Left colon (tissue), 2 donors: ENCODE data around the gene SCN8A. TPM values are rescaled to one million over a fixed set of nuclear protein-coding genes. Genes with fewer than 3 reads are reported as not detected.
"Not testable (repeated sequence)": the region's sequence is repeated elsewhere in the genome, so short reads cannot be mapped to it uniquely, and the experiment has no call there.

Source experiments
- ATAC-seq: fragments of 200-7000 bp; cut with Tn5 transposase; one replicate; pipeline ENCODE4 v1.9.1; 2020; ENCODE audit warnings: mild to moderate bottlenecking, moderate library complexity
- DNase-seq, 2 donors: peaks; one replicate each; pipeline ENCODE4 v3.0.0-alpha.2; 2020
- intact Hi-C, 2 donors: fragments of 100-400 bp; cut with DNase I in 1 of 2; cut with micrococcal nuclease in 1 of 2; formaldehyde crosslinking; loops; one replicate each; pipeline versions ENCODE4 v1.11.2 to v1.14.0; 2022; cut with DNase I, micrococcal nuclease
- long read RNA-seq: library from polyadenylated mRNA; unstranded; transcript quantifications from one replicate; pipeline ENCODE4 v2.0.0, GENCODE V29; 2021
- total RNA-seq, 2 donors: library from RNA; stranded (reverse); fragmentation: NEBNext Ultra II Directional; extraction: Animal tissue kit (Norgen Biotek cat#: 25700); gene quantifications; one replicate each; pipeline ENCODE4 v1.2.1, GENCODE V29; 2021
- donor health status: DM: no; HTN: no; CAD: no.
- donor health status: DM: yes; HTN: yes; CAD: no.

SCN8A gene
- total RNA-seq = 1 to 10 TPM; 4.9 to 9.2 TPM
- long read RNA-seq, partial matches to known transcripts = 0 of 1 reads
- long read RNA-seq, other reads (novel, unspliced or antisense) = 1 of 1 reads

DNA sequence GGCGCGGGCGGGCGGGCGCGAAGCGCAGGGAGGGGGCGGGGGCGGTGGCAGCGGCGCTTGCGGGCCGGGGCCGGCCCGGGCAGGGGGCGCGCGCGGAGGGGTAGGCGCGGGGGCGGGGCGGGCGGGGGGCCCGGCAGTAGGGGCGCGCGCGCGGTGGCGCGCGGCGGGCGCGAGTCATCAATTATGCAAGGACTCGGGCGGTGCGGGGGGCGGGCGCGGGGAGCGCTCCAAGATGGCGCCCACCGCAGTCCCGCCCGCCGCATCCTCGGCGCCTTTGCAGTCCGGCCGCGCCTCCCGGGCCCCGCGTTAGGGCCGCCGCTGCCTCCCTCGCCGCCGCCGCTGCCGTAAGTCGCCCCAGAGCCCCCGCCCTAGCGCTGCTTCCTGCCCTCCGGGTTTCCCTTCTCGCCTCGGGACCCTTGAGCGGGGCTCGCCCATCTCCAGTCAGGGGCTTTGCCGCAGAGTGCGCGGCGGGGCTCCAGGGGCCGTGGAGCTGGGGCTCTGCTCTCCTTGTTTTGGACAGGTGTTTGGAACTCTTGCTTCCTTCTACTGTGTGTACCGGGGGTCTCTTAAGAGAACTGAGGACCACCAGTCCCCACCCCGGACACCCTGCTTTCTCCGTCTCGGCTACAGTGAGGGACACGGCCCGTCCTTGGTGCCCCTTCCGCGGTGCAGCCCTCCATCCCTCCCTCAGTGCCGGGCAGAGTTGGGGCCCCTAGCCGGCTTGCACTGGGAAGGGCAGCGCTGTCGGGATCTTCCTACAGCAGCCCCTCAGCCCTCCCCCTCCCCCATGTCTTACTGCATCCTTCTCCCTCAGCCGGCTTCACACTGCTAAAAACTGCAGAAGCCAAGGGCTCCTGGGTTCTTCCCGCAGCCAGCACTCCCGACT, at the start of gene SCN8A:
SCN8A (plus strand) TSS at position 218 of the 886 bp plus-strand sequence. CDS start 71,585 bp downstream, outside the sequence.
- ATAC-seq (peak; percentile 69), DNase-seq (peak; percentile 29 to 53)
- intact Hi-C loops = no loop called here

DNA sequence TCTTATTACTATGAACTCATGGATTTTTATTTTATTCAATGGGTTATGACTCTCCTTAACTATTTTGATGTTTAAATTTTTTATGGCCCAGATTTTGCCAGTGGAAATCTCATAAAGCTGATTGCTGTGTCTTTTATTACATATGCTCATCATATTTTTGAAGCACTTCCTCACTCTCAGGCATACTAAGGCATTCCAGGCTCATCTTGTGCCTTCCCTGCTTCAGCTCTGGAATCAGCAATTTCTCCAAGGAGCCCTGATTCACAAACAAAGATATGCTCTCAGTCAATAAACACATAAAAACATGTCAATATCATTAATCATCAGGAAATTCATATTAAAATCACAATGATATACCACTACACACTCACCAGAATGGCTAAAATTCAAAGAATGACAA, 44.9 kb upstream of the SCN8A start:
- ATAC-seq (no peak), DNase-seq (no peak)
- intact Hi-C loops = no loop called here

DNA sequence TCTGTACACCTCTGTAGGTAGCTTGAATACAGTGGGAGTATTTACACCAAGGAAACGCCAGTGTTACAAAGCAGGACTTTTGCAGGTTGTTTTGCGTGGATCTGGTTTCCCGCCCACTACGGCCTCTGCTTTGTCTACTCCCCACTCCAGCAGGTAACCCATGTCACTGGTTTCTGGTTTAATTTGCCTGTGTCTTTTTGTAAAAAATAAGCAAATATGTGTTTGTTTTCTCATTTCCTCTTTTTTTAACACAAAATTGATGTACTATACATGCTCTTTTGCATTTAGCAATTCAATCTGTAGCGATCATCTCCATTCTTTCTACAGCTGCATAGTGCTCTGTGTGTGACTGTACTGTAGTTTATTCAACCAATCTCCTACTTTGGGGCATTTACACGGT, 43.4 kb upstream of the SCN8A start:
- intact Hi-C loops = no loop called here
- no peak for ATAC-seq
- DNase-seq = no peak

DNA sequence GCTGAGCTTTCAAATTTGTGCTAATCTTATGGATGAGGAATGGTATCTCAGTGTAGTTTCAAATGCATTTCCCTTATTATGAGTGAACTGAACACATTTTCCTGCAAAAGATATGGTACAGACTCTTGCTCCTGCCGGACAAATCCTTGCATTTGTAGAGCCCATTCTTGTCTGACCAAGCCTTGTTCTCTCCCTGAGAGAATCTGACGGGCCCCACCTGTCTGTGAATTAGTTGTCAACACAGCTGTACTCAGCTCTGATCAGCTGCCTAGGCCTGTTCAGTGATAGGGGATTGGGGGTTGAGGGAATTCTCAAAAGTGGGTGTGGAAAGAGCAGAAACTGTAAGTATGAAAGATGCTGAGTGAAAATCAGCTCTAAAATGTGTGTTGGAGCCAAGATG, 42.8 kb upstream of the SCN8A start:
- intact Hi-C loops = no loop called here
- DNase-seq (no peak), ATAC-seq (no peak)

DNA sequence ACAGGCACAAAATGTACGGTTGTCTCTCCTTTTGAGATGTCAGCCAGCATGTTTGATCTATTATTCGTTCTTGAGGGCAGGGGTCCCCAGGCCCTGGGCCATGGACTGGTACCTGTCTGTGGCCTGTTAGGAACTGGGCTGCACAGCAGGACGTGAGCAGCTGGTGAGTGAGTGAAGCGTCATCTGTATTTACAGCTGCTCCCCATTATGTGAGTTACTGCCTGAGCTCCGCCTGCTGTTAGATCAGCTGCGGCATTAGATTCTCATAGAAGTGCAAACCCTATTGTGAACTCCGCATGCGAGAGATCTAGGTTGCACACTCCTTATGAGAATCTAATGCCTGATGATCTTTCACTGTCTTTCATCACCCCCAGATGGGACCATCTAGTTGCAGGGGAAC, 41.4 kb upstream of the SCN8A start:
- intact Hi-C loops = no loop called here
- ATAC-seq (no peak), DNase-seq (no peak)

DNA sequence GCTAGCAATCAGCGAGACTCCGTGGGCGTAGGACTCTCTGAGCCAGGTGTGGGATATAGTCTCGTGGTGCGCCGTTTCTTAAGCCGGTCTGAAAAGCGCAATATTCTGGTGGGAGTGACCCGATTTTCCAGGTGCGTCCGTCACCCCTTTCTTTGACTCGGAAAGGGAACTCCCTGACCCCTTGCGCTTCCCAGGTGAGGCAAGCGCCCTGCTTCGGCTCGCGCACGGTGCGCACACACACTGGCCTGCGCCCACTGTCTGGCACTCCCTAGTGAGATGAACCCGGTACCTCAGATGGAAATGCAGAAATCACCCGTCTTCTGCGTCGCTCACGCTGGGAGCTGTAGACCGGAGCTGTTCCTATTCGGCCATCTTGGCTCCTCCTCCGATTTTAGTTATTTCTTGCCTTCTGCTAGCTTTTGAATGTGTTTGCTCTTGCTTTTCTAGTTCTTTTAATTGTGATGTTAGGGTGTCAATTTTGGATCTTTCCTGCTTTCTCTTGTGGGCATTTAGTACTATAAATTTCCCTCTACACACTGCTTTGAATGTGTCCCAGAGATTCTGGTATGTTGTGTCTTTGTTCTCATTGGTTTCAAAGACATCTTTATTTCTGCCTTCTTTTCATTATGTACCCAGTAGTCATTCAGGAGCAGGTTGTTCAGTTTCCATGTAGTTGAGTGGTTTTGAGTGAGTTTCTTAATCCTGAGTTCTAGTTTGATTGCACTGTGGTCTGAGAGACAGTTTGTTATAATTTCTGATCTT, 22.6 kb upstream of the SCN8A start:
- intact Hi-C loops, DNase-seq: not testable (repeated sequence)
- ATAC-seq = peak; percentile 44

DNA sequence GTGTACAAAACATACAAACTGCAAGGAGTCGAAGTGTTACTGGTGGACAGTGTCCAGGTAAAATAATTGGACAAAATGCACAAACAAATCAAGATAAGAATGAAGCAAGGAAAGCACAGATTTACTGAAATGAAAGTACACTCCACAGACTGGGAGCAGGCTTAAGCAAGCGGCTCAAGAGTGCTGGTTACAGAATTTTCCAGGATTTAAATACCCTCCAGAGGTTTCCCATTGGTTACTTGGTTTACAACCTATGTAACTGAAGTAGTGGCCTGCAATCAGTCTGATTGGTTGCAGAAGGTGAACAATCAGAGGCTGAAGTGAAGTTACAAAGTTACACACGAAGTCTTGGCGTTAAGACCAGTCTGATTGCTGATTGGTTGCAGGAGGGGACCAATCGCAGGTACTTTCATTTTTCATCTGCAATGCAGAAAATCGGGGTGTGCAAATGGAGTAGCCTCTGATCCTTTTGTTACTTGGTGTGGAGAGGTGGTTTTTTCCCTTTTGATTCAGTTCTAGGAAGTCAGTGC, 11.6 kb upstream of the SCN8A start:
- DNase-seq = no peak
- intact Hi-C loops = no loop called here
- ATAC-seq = no peak

DNA sequence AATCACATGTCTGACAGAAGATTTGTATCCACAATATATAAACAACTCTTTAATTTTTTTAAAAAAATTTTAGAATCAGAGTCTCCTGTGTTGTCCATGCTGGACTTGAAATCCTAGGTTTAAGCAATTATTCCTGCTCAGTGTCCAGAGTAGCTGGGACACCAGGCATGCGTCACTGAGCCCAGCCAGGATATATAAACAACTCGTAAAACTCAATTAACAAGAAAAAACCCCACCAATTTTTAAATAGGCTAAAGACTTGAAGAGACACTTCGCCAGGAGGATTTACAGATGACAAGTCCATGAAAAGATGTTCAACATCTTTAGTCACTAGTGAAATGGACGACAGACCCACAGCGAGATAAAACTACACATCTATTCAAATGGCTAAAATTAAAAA, 2.0 kb upstream of the SCN8A start:
- ATAC-seq = no peak
- intact Hi-C loops = no loop called here

DNA sequence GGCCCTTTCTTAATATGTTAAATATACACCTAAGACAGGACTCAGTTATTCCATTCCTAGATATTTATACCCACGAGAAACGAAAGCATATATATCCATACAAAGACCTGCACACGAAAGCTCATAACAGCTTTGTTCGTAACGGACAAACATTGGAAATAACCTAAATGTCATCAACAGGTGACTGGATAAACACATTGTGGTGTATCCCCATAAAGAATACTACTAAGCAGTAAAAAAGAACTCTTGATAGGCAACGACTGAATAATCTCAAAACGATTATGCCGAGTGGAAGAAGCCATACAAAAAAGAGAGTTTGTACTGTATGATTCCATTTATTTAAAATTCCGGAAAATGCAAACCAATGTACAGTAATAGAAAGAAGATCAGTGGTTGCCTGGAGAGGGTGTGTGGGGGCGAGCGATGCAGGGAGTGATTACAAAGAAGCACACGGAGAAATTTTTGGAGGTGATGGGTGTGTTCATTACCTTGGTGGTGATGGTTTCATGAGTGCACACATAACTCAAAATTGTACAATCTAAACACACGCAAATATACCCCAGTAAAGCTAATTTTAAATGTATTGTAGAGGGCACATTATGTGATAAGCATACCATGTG, 1.4 kb upstream of the SCN8A start:
- intact Hi-C loops = no loop called here

More for the DNA sequence above, 2.0 kb upstream of the SCN8A start:
- no peak for DNase-seq

DNA sequence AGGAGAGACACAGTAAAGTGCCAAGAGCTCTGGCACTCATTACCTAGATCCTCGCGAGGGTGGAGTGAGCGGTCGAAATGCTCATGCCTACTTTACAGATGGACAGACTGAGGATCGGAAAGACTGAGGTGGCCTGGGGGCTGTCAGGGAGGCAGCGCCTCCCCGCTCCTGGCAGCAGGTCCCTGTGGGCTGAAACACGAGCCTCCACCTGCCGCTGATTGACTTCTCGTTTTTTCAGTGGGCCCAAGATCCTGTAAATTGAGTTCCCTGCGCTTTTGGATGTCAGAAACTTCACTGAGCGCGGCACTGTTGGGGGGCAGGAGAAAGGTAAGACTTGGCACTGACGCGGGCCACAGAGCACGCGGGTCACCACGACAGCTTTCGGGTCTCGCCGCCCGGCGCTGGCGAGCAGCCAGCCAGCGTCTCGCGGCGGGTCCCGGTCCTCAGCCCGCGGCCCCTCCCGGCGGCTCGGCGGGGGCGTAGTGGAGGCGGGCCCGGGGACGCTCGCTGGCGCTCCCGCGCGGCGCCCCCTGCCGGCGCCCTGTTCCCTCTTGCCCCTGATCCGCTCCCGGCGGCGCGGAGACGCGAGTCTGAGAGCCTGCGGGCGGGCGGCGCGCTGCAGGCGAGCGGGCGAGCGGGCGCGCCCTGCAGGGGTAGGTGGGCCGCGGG, 552 bp upstream of the SCN8A start:
- DNase-seq (peak; percentile 38 to 80), ATAC-seq (peak; percentile 94)
- intact Hi-C loops = no loop called here

More for the DNA sequence above, 1.4 kb upstream of the SCN8A start:
- no peak for DNase-seq
- ATAC-seq = no peak

DNA sequence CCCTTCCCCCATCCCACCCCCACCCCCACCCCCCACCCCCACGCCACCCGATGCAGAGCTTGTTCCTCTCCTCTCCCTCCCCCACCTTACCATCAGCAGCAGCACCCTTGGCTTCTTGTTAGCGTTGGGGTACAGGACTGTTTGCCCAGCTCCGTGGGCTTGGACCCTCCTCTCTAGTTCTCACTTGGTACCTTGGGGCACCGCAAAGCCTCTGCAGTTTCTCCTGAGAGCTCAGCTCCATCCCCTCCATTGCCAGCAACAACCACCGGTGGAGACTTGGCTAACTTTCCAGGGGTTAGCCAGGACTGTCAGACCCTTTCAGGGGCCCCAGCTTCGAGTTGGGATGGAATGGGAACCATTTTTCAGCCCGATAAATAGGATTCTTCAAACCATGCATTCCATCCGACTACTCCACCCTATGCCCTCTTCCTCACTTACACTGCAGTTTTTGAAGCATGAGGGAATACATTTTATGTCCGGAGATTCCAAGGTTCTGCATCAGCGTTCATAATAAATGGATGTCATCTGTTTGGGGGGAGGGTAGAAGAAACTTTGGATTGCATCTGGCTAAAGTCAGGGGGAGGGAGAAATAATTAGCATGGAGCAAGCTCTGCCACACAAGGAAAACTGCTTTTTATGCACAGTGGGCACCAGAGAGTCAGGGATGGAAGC, 1.1 kb downstream of the SCN8A start:
- intact Hi-C loops = no loop called here
- DNase-seq = no peak

DNA sequence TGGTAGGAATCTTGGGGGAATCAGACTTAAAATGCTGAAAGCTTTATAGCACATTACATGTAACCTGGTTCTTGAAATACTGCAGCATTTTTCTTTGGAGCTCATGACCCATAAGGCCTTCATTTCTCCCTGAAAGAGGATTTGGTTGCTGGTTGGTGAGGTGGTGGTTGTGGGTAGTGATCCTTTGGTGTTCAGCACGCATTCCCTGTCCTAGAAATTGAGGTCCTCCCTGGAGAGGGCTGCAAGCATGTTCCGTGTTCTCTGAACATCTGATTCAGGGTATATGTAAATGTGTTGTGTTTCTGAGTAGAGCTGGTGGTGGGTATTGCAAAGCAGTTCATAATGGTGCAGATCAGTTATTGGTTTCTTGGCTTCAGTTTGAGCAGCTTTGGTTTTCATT, 2.0 kb downstream of the SCN8A start:
- intact Hi-C loops = no loop called here
- DNase-seq (no peak), ATAC-seq (no peak)

More for the DNA sequence above, 1.1 kb downstream of the SCN8A start:
- no peak for ATAC-seq

DNA sequence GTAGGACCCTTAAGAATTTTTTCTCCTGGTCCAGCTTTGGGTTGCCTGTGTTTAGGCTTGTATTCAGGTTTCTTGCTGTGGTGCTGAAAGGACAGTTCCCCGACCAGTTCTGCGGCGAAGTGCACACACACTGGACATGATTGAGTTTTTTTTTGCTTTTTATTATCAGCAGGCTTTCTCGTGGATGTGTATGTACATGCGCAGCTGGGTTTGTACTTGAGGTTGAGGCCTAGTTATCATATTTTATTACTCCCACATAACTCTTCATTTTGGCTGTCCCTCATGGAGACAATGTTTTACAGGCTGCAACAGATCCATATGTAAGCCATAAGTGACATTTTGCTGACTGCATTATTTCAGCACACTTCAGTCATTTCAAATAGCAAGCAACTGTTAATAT, 2.5 kb downstream of the SCN8A start:
- ATAC-seq (peak; percentile 43), DNase-seq (peak in 1 of 2 donors; percentile 34)
- intact Hi-C loops = no loop called here

DNA sequence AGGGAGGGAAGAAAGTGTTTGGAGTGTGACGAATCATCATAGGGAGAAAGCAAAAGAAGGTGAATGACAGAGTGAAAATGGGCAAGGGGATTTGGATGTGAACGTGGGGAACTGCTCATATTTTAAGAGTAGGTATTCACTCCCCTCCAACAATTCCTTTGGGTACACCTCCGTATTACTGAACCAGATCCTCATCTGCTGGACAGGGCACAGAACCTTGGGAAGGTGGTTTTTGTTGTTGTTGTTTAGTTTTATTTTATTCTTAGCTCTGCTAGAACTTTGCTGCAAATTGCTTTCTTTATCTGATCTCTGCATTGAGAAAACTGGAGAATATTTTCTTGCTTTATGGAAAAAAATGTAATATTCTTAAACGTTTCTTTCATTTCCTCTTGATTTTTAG, 7.1 kb downstream of the SCN8A start:
- intact Hi-C loops = no loop called here
- ATAC-seq = no peak

DNA sequence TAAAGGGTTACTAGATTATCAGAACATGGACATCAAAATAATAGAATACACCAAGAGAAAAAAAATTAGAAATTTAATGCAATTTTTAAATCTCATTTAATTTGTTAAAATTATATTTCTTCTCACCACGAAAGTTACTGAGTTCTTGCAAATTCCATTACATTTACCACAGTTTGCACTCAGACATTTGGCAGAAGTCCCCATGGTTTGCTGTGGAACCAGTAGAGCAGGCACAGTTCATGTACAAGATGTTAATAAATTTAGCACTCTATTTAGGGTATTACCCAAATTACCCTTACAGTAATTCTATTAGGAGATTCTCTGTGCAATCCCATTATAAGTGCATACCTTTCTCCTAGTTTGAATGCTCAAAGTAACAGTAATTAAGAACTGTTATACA, 9.7 kb downstream of the SCN8A start:
- DNase-seq (no peak), ATAC-seq (no peak)
- intact Hi-C loops = no loop called here

More for the DNA sequence above, 7.1 kb downstream of the SCN8A start:
- no peak for DNase-seq

DNA sequence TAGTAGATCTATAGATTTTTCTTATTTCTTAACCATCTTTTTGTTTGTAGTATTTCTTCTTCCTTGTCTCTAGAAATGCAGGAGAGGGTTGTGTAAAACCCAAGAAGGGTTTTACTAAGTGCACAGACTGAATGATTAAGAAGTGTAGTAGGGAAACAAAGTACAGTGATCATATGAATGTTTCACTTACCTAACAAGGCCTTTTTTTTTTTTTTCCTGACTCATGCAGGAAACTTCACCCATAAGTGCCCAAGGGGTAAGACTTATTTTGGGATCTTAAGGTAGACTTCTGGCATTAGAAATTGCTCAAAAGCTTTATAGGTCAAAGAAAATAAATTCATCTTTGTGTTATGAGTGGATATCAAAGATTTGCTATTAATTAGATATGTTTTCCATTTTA, 10.2 kb downstream of the SCN8A start:
- DNase-seq (no peak), ATAC-seq (no peak)
- intact Hi-C loops = no loop called here

DNA sequence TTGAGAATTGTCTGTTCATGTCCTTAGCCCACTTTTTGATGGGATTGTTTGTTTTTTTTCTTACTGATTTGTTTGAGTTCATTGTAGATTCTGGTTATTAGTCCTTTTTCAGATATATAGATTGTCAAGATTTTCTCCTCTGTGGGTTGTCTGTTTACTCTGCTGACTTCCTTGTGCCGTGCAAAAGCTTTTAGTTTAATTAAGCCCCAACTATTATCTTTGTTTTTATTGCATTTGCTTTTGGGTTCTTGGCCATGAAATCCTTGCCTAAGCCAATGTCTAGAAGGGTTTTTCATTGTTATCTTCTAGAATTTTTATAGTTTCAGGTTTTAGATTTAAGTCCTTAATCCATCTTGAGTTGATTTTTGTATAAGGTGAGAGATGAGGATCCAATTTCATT, 14.9 kb downstream of the SCN8A start:
- ATAC-seq, DNase-seq, intact Hi-C loops: not testable (repeated sequence)

DNA sequence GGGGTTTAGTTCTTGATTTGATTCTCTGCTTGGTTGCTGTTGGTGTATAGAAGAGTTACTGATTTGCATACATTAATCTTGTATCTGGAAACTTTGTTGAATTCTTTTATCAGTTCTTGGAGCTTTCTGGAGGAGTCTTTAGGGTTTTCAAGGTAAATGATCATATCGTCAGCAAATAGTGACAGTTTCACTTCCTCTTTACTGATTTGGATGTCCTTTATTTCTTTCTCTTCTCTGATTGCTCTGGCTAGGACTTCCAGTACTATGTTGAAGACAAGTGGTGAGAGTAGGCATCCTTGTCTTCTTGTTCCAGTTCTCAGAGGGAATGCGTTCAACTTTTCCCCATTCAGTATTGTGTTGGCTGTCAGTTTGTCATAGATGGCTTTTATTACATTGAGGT, 16.2 kb downstream of the SCN8A start:
- DNase-seq, ATAC-seq, intact Hi-C loops: not testable (repeated sequence)
